ENCODE data around the gene TSSC4. TPM values are rescaled to one million over a fixed set of nuclear protein-coding genes. Genes with fewer than 3 reads are reported as not detected.

TSSC4 gene
- polyA plus RNA-seq, 3 donors, result 28.1 to 74.6 (median 52.0) TPM

DNA sequence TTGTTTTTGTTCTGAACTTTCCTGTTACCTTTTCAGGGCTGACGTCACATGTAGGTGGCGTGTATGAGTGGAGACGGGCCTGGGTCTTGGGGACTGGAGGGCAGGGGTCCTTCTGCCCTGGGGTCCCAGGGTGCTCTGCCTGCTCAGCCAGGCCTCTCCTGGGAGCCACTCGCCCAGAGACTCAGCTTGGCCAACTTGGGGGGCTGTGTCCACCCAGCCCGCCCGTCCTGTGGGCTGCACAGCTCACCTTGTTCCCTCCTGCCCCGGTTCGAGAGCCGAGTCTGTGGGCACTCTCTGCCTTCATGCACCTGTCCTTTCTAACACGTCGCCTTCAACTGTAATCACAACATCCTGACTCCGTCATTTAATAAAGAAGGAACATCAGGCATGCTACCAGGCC lies 3.5 kb upstream of the TSSC4 start:
- Histone ChIP-seq H3K4me1 (ENCODE audit: control insufficient read depth in 1 of 2, insufficient read depth in 2 of 2, low read length in 2 of 2) (peaks cover 21 to 24% of the 10 kb centered on the region in 2 donors), H3K27ac (ENCODE audit: low read depth in 1 of 2, low read length in 2 of 2) (no peak overlapping the region), H3K4me3 (replicated peaks in 1 of 3; ENCODE audit: low read depth in 2 of 3, low read length in 3 of 3) (no peak overlapping the region), H3K9ac (ENCODE audit: insufficient read depth, low read length, poor library complexity, severe bottlenecking) (no peak overlapping the region), H4K20me1 (ENCODE audit: insufficient read depth, low read length) (peaks cover 11% of the 10 kb centered on the region), H3K79me2 (ENCODE audit: insufficient read depth, low read length) (peaks cover 25% of the 10 kb centered on the region), H3K36me3 (replicated peaks in 1 of 2; ENCODE audit: control insufficient read depth in 1 of 2, insufficient read depth in 2 of 2, low read length in 2 of 2) (peaks cover 2 to 4% of the 10 kb centered on the region in 2 donors), H3K4me2 (replicated peaks; ENCODE audit: extremely low read depth, low read length, poor library complexity, severe bottlenecking) (no peak overlapping the region), H3K9me3 (replicated peaks in 1 of 2; ENCODE audit: control insufficient read depth in 1 of 2, insufficient read depth in 1 of 2, low read length in 2 of 2) (no peaks in the 10 kb centered on the region), H3K27me3 (ENCODE audit: control insufficient read depth in 2 of 2, insufficient read depth in 2 of 2, low read length in 2 of 2) (no peaks in the 10 kb centered on the region), H2AFZ (ENCODE audit: insufficient read depth, low read depth, low read length, poor library complexity, severe bottlenecking) (no peak overlapping the region)
- Mint-ChIP-seq H3K36me3 (peaks cover 2 to 9% of the 10 kb centered on the region in 2 donors), H3K27me3 (ENCODE audit: low read depth in 3 of 3) (peaks cover 0 to 2% (median 0%) of the 10 kb centered on the region in 3 donors), H3K27ac (peak overlapping the region in 3 of 7 donors; percentile 24 to 71 (median 53)), H3K4me3 (no peak overlapping the region), H3K4me1 (peaks cover 15% of the 10 kb centered on the region), H3K9me3 (no peaks in the 10 kb centered on the region)
- DNase-seq, result no peak
- intact Hi-C loops (cut with micrococcal nuclease), result no loop called here
- WGBS (ENCODE audit: insufficient coverage), result 97% methylated on average over 9 of the region's 12 CpGs
- TF ChIP-seq, protein P1, sequence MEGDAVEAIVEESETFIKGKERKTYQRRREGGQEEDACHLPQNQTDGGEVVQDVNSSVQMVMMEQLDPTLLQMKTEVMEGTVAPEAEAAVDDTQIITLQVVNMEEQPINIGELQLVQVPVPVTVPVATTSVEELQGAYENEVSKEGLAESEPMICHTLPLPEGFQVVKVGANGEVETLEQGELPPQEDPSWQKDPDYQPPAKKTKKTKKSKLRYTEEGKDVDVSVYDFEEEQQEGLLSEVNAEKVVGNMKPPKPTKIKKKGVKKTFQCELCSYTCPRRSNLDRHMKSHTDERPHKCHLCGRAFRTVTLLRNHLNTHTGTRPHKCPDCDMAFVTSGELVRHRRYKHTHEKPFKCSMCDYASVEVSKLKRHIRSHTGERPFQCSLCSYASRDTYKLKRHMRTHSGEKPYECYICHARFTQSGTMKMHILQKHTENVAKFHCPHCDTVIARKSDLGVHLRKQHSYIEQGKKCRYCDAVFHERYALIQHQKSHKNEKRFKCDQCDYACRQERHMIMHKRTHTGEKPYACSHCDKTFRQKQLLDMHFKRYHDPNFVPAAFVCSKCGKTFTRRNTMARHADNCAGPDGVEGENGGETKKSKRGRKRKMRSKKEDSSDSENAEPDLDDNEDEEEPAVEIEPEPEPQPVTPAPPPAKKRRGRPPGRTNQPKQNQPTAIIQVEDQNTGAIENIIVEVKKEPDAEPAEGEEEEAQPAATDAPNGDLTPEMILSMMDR (IDR thresholded peaks at IDR 0.05), result no peak

DNA sequence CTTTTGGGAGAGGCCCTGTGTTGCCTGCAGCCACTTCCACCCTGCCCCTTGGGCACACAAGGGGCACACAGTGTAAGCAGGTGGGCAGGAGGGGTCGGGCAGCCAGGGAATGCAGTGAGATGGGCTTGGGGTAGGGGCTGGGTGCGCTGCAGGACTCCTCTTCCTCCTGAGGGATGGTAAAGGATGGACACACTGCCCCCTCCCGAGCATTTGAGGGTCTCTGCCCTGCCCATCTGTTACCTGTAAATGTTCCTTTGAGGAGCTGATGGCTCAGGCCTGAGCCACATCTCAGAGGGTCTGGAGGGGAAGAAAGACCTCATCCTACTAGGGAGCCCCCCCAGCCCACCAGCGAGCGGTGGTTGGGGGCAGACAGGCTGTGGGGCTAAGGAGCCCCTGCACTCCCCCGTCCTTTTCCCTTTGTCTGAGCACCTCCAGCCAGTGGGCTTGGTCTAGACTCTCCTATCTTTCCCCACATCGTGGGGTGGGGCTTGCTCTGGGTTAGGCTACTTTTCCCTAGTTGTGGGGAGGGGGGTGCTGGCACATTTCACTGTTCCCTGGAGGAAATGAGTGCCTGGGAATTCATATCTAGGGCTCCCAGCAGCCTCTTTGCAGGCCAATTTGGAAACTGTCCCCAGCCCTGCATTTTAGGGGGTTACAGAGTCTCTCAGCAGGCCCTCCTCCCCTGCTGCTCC lies 1.7 kb upstream of the TSSC4 start:
- Histone ChIP-seq H3K79me2 (ENCODE audit: insufficient read depth, low read length) (peaks cover 32% of the 10 kb centered on the region), H2AFZ (ENCODE audit: insufficient read depth, low read depth, low read length, poor library complexity, severe bottlenecking) (peak overlapping the region; percentile 78), H3K4me1 (ENCODE audit: control insufficient read depth in 1 of 2, insufficient read depth in 2 of 2, low read length in 2 of 2) (peaks cover 21 to 26% of the 10 kb centered on the region in 2 donors), H3K4me3 (replicated peaks in 1 of 3; ENCODE audit: low read depth in 2 of 3, low read length in 3 of 3) (peak overlapping the region in 1 of 3 experiments; percentile 79), H3K27me3 (ENCODE audit: control insufficient read depth in 2 of 2, insufficient read depth in 2 of 2, low read length in 2 of 2) (no peaks in the 10 kb centered on the region), H3K36me3 (replicated peaks in 1 of 2; ENCODE audit: control insufficient read depth in 1 of 2, insufficient read depth in 2 of 2, low read length in 2 of 2) (peaks cover 20% of the 10 kb centered on the region in 2 donors), H3K27ac (ENCODE audit: low read depth in 1 of 2, low read length in 2 of 2) (peak overlapping the region; percentile 94 to 95), H3K9me3 (replicated peaks in 1 of 2; ENCODE audit: control insufficient read depth in 1 of 2, insufficient read depth in 1 of 2, low read length in 2 of 2) (no peaks in the 10 kb centered on the region), H4K20me1 (ENCODE audit: insufficient read depth, low read length) (peaks cover 11% of the 10 kb centered on the region), H3K9ac (ENCODE audit: insufficient read depth, low read length, poor library complexity, severe bottlenecking) (peak overlapping the region; percentile 88), H3K4me2 (replicated peaks; ENCODE audit: extremely low read depth, low read length, poor library complexity, severe bottlenecking) (peak overlapping the region; percentile 85)
- peak overlapping the region; percentile 84 to 88 for H3K4me3 Mint-ChIP-seq
- TF ChIP-seq, protein P1 (IDR thresholded peaks at IDR 0.05), result no peak
- H3K36me3 Mint-ChIP-seq, result peaks cover 13 to 27% of the 10 kb centered on the region in 2 donors
- WGBS (ENCODE audit: insufficient coverage), result no CpG with 5 or more reads among the region's 7 CpGs
- DNase-seq, result no peak
- no peaks in the 10 kb centered on the region for H3K9me3 Mint-ChIP-seq
- intact Hi-C loops (cut with micrococcal nuclease), result no loop called here
- peaks cover 18% of the 10 kb centered on the region for H3K4me1 Mint-ChIP-seq
- peak overlapping the region; percentile 89 to 94 (median 92) for H3K27ac Mint-ChIP-seq
- H3K27me3 Mint-ChIP-seq (ENCODE audit: low read depth in 3 of 3), result peaks cover 0 to 2% (median 0%) of the 10 kb centered on the region in 3 donors
